SK-N-SH treated with all-trans-retinoic acid at 6 μM for 48 hours (cell line): ENCODE data around the gene PRF1.

ENCODE experiments used
- BACH2 ChIP-seq: fragments of 250-450 bp; sonication (Bioruptor Pico); IDR thresholded peaks from 2 replicates; pipeline ENCODE4 v1.9.0; 2021; ENCODE audit warnings: mild to moderate bottlenecking, borderline replicate concordance
- ISL1 ChIP-seq: fragments of 250-450 bp; sonication (Bioruptor Pico); IDR thresholded peaks from 2 replicates; pipeline ENCODE4 v2.1.2; 2022; ENCODE audit warnings: mild to moderate bottlenecking, moderate library complexity
- POU6F1 ChIP-seq: fragments of 250-450 bp; sonication (Bioruptor Pico); IDR thresholded peaks from 2 replicates; pipeline ENCODE4 v1.8.0; 2021; ENCODE audit warnings: low read depth, mild to moderate bottlenecking, moderate library complexity, borderline replicate concordance
- RARB ChIP-seq: fragments of 250-450 bp; sonication (Bioruptor Pico); IDR thresholded peaks from 2 replicates; pipeline ENCODE4 v1.8.0; 2021; ENCODE audit warnings: mild to moderate bottlenecking, moderate library complexity
- TSHZ2 ChIP-seq: fragments of 250-450 bp; sonication (Bioruptor Pico); IDR thresholded peaks from 2 replicates; pipeline ENCODE4 v1.5.0; 2020; ENCODE audit warnings: mild to moderate bottlenecking, moderate library complexity
- ZC3H10 ChIP-seq: fragments of 250-450 bp; sonication (Bioruptor Pico); IDR thresholded peaks from 2 replicates; pipeline ENCODE4 v1.5.1; 2021; ENCODE audit warnings: mild to moderate bottlenecking, moderate library complexity
- ZFP3 ChIP-seq: fragments of 250-450 bp; sonication (Bioruptor Pico); IDR thresholded peaks from 2 replicates; pipeline ENCODE4 v1.5.0; 2020; ENCODE audit warnings: mild to moderate bottlenecking, moderate library complexity
- ZFP30 ChIP-seq: fragments of 450-650 bp; formaldehyde crosslinking; IDR thresholded peaks from 2 replicates; pipeline ENCODE4 v1.5.0; 2022; ENCODE audit warnings: mild to moderate bottlenecking, moderate library complexity

- TF ChIP-seq ISL1 (CRISPR knock-in tag) = no peak
- no peak for TF ChIP-seq BACH2 (CRISPR knock-in tag)
- no peak for TF ChIP-seq ZC3H10 (CRISPR knock-in tag)
- TF ChIP-seq POU6F1 = no peak
- no peak for TF ChIP-seq TSHZ2 (CRISPR knock-in tag)
- TF ChIP-seq RARB = no peak
- no peak for TF ChIP-seq ZFP30 (CRISPR knock-in tag)
- no peak for TF ChIP-seq ZFP3
Observed at GRCh38 chr10:70592746-70593512, 9.6 kb downstream of the PRF1 start.
